WTC11 (cell line): ENCODE data around the gene ARHGAP21. TPM values are rescaled to one million over a fixed set of nuclear protein-coding genes. Genes with fewer than 3 reads are reported as not detected.

ENCODE experiments used
- ATAC-seq: fragments of 200-7000 bp; cut with Tn5 transposase; 2 replicates; pipeline ENCODE4 v1.10.0; 2021; ENCODE audit warnings: mild to moderate bottlenecking, moderate library complexity
- CTCF ChIA-PET: fragments of 300-600 bp; sonication (Branson Sonifier 250); formaldehyde crosslinking; loops from one replicate; lab custom pipeline; 2021; ENCODE audit warnings: antibody characterized with exemption; lab: Charles Lee
- POLR2A ChIA-PET: fragments of 350-600 bp; sonication (Branson Sonifier 250); formaldehyde crosslinking; loops from one replicate; lab custom pipeline; 2021; ENCODE audit warnings: antibody characterized with exemption; lab: Charles Lee
- DNase-seq: peaks from one replicate; pipeline ENCODE4 v3.0.0; 2021; ENCODE audit warnings: low spot score
- H3K27ac Mint-ChIP-seq: 2 replicates; pipeline ENCODE4 v1.8.0; 2021; ENCODE audit warnings: mixed read lengths
- H3K27me3 Mint-ChIP-seq: 2 replicates; pipeline ENCODE4 v1.8.0; 2021; ENCODE audit warnings: low read depth, mild to moderate bottlenecking, moderate library complexity, mixed read lengths
- H3K36me3 Mint-ChIP-seq: 2 replicates; pipeline ENCODE4 v1.8.0; 2021; ENCODE audit warnings: mixed read lengths
- H3K4me1 Mint-ChIP-seq: 2 replicates; pipeline ENCODE4 v1.8.0; 2022; ENCODE audit warnings: mixed read lengths
- H3K4me3 Mint-ChIP-seq: 2 replicates; pipeline ENCODE4 v1.8.0; 2021; ENCODE audit warnings: mild to moderate bottlenecking, moderate library complexity, mixed read lengths
- H3K9me3 Mint-ChIP-seq: 2 replicates; pipeline ENCODE4 v1.8.0; 2021; ENCODE audit warnings: mixed read lengths
- AR ChIP-seq: fragments of 250-450 bp; sonication (Bioruptor Pico); IDR thresholded peaks from 2 replicates; pipeline ENCODE4 v1.9.0; 2021; ENCODE audit warnings: mild to moderate bottlenecking
- E2F4 ChIP-seq: sonication (generic); formaldehyde crosslinking; IDR thresholded peaks from 2 replicates; pipeline ENCODE4 v1.8.1; 2022; ENCODE audit warnings: low read depth, mild to moderate bottlenecking, moderate library complexity, missing genetic modification reagents, borderline replicate concordance
- GRHL2 ChIP-seq: fragments of 250-450 bp; sonication (Bioruptor Pico); IDR thresholded peaks from 2 replicates; pipeline ENCODE4 v1.8.0; 2022; ENCODE audit warnings: mild to moderate bottlenecking, moderate library complexity; ENCODE audit not compliant: insufficient replicate concordance, severe bottlenecking
- HMGA2 ChIP-seq: fragments of 250-450 bp; sonication (Bioruptor Pico); IDR thresholded peaks from 2 replicates; pipeline ENCODE4 v1.4.0; 2021; ENCODE audit warnings: mild to moderate bottlenecking, moderate library complexity
- MAX ChIP-seq: sonication (generic); formaldehyde crosslinking; IDR thresholded peaks from 2 replicates; pipeline ENCODE4 v1.8.0; 2022; ENCODE audit warnings: mild to moderate bottlenecking, missing genetic modification reagents
- NFE2L1 ChIP-seq: sonication (generic); formaldehyde crosslinking; IDR thresholded peaks from 2 replicates; pipeline ENCODE4 v1.8.1; 2023; ENCODE audit warnings: missing genetic modification reagents
- NFYB ChIP-seq: sonication (generic); formaldehyde crosslinking; conservative IDR thresholded peaks from 2 replicates; pipeline ENCODE4 v1.8.0; 2022; ENCODE audit warnings: low read depth, missing genetic modification reagents
- SMAD4 ChIP-seq: sonication (generic); formaldehyde crosslinking; IDR thresholded peaks from 2 replicates; pipeline ENCODE4 v1.8.0; 2022; ENCODE audit warnings: mild to moderate bottlenecking, missing genetic modification reagents
- SP1 ChIP-seq: sonication (generic); formaldehyde crosslinking; conservative IDR thresholded peaks from 2 replicates; pipeline ENCODE4 v1.8.1; 2022; ENCODE audit warnings: missing genetic modification reagents
- TP53 ChIP-seq: sonication (generic); formaldehyde crosslinking; IDR thresholded peaks from 2 replicates; pipeline ENCODE4 v1.8.1; 2023; ENCODE audit warnings: mild to moderate bottlenecking, missing genetic modification reagents
- USF1 ChIP-seq: sonication (generic); formaldehyde crosslinking; IDR thresholded peaks from 2 replicates; pipeline ENCODE4 v1.8.0; 2022; ENCODE audit warnings: mild to moderate bottlenecking, missing genetic modification reagents
- ZNF219 ChIP-seq: sonication (generic); formaldehyde crosslinking; IDR thresholded peaks from 2 replicates; pipeline ENCODE4 v1.8.0; 2023; ENCODE audit warnings: missing genetic modification reagents, mild to moderate bottlenecking, borderline replicate concordance
- ZNF416 ChIP-seq: fragments of 250-450 bp; sonication (Bioruptor Pico); IDR thresholded peaks from 2 replicates; pipeline ENCODE4 v1.9.0; 2021; ENCODE audit warnings: mild to moderate bottlenecking, inconsistent platforms
- total RNA-seq: library from RNA; stranded (reverse); gene quantifications from 3 replicates; pipeline ENCODE4 v1.2.3, GENCODE V29; 2021
- TF ChIP-seq, protein P1 (sequence below): sonication (generic); formaldehyde crosslinking; IDR thresholded peaks from 2 replicates; pipeline ENCODE4 v1.8.1; 2023; ENCODE audit warnings: mild to moderate bottlenecking, missing genetic modification reagents, borderline replicate concordance

The ARHGAP21 gene
- total RNA-seq, 1 experiment from 2014 or later: 33.8 TPM

- TF ChIP-seq, protein P1, sequence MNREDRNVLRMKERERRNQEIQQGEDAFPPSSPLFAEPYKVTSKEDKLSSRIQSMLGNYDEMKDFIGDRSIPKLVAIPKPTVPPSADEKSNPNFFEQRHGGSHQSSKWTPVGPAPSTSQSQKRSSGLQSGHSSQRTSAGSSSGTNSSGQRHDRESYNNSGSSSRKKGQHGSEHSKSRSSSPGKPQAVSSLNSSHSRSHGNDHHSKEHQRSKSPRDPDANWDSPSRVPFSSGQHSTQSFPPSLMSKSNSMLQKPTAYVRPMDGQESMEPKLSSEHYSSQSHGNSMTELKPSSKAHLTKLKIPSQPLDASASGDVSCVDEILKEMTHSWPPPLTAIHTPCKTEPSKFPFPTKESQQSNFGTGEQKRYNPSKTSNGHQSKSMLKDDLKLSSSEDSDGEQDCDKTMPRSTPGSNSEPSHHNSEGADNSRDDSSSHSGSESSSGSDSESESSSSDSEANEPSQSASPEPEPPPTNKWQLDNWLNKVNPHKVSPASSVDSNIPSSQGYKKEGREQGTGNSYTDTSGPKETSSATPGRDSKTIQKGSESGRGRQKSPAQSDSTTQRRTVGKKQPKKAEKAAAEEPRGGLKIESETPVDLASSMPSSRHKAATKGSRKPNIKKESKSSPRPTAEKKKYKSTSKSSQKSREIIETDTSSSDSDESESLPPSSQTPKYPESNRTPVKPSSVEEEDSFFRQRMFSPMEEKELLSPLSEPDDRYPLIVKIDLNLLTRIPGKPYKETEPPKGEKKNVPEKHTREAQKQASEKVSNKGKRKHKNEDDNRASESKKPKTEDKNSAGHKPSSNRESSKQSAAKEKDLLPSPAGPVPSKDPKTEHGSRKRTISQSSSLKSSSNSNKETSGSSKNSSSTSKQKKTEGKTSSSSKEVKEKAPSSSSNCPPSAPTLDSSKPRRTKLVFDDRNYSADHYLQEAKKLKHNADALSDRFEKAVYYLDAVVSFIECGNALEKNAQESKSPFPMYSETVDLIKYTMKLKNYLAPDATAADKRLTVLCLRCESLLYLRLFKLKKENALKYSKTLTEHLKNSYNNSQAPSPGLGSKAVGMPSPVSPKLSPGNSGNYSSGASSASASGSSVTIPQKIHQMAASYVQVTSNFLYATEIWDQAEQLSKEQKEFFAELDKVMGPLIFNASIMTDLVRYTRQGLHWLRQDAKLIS (CRISPR knock-in tag): no peak
These were observed 166.6 kb downstream of the ARHGAP21 start (continued) for GRCh38 chr10:24556750-24557742.

DNA sequence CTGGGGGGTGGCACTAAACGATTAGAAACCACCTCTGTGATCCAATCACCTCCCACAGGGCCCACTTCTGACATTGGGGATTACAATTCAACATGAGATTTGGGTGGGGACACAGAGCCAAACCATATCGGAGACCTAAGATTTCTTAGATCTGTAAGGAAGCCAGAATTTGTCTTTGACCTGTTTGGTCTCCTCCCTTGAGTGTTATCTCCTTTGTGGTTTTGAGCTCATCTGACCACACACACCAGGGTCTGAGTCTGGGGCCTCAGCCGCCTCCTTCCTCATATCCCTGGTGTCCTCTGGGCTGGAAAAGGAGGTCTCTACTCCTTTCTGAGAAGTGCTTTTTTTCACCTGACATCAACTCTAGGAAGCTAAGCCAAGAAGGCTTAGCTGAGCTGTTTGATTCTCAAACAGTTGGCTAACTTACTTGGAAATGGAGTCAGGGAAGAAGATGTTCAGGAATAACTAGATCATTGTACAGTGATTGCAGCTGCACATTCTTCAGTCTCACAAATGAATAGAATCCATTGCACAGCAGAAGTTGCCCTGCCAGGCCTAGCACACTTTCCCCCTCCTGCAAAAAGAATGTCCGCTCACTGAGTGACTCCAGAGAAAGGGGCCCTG, 167.4 kb downstream of the ARHGAP21 start:
- ChIA-PET CTCF (interaction anchor here (1.7 kb wide), 1 partner anchor 39 kb away, joined by 5 read pairs; no protein-coding TSS in a partner anchor), POLR2A (no interaction called here)
- no peak for ATAC-seq
- Mint-ChIP-seq H3K36me3 (peaks cover 6% of the 10 kb centered on the region), H3K4me1 (peaks cover 24% of the 10 kb centered on the region), H3K4me3 (no peak overlapping the region), H3K27ac (no peak overlapping the region), H3K9me3 (peaks cover 18% of the 10 kb centered on the region), H3K27me3 (0 out of 2 replicates have a peak, but pooled peaks cover 2% of the 10 kb centered on the region)
- no peak for DNase-seq
- TF ChIP-seq TP53 (CRISPR knock-in tag): no peak
- TF ChIP-seq AR (CRISPR knock-in tag): no peak
- TF ChIP-seq USF1: no peak
- no peak for TF ChIP-seq ZNF416 (CRISPR knock-in tag)
- TF ChIP-seq E2F4 (CRISPR knock-in tag): no peak
- no peak for TF ChIP-seq MAX (CRISPR knock-in tag)
- no peak for TF ChIP-seq SP1
- TF ChIP-seq SMAD4: no peak
- no peak for TF ChIP-seq NFYB
- TF ChIP-seq HMGA2 (CRISPR knock-in tag): no peak
- TF ChIP-seq NFE2L1 (CRISPR knock-in tag): no peak
- TF ChIP-seq ZNF219 (CRISPR knock-in tag): no peak
- TF ChIP-seq GRHL2 (CRISPR knock-in tag): no peak
